Measurements from ENCODE around the gene RING1. TPM values are rescaled to one million over a fixed set of nuclear protein-coding genes. Genes with fewer than 3 reads are reported as not detected.

RING1 gene
- total RNA-seq, 4 donors from 2014 or later = 15.0 to 25.3 (median 20.6) TPM

DNA sequence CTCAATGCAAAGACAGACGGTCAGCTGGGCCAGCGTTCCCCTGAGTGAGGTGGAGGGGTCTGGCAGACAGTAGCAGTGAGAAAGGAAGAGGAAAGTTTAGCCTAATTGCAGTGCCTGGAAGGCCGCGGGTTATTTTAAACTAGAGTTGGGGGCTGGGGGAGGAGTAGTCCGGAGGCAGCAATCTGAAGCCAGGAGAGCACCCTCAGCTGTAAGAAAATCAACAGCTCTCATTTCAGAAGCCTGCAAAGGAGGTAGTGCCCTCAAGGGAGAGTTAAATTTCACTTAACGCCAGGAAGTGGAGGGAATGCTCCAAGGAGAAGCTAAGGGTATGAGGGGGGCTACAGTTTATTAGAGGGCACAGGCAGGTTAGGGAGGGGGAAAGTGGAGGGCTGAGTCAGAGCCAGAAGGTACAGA lies 26.9 kb downstream of the RING1 start:
- TF ChIP-seq, protein P1, sequence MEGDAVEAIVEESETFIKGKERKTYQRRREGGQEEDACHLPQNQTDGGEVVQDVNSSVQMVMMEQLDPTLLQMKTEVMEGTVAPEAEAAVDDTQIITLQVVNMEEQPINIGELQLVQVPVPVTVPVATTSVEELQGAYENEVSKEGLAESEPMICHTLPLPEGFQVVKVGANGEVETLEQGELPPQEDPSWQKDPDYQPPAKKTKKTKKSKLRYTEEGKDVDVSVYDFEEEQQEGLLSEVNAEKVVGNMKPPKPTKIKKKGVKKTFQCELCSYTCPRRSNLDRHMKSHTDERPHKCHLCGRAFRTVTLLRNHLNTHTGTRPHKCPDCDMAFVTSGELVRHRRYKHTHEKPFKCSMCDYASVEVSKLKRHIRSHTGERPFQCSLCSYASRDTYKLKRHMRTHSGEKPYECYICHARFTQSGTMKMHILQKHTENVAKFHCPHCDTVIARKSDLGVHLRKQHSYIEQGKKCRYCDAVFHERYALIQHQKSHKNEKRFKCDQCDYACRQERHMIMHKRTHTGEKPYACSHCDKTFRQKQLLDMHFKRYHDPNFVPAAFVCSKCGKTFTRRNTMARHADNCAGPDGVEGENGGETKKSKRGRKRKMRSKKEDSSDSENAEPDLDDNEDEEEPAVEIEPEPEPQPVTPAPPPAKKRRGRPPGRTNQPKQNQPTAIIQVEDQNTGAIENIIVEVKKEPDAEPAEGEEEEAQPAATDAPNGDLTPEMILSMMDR (IDR thresholded peaks at IDR 0.05) = no peak
- TF ChIP-seq EP300 (IDR thresholded peaks at IDR 0.05) (no peak), POLR2AphosphoS5 (IDR thresholded peaks at IDR 0.05) (no peak), POLR2A (IDR thresholded peaks at IDR 0.05; ENCODE audit: low read depth) (no peak)
- intact Hi-C loops (cut with DNase I) = no loop called here
- no peak overlapping the region for H3K27ac ChIP-seq (replicated peaks in 1 of 4)
- H3K9me3 ChIP-seq = no peaks in the 10 kb centered on the region
- H3K4me1 ChIP-seq = no peaks in the 10 kb centered on the region
- H3K4me3 ChIP-seq = no peak overlapping the region
- DNase-seq (ENCODE audit: extremely low spot score) = no peak
- H3K36me3 ChIP-seq = no peaks in the 10 kb centered on the region
- peaks cover 0 to 58% (median 5%) of the 10 kb centered on the region in 4 donors for H3K27me3 ChIP-seq
- 13% methylated on average over 6 of the region's 6 CpGs for WGBS

DNA sequence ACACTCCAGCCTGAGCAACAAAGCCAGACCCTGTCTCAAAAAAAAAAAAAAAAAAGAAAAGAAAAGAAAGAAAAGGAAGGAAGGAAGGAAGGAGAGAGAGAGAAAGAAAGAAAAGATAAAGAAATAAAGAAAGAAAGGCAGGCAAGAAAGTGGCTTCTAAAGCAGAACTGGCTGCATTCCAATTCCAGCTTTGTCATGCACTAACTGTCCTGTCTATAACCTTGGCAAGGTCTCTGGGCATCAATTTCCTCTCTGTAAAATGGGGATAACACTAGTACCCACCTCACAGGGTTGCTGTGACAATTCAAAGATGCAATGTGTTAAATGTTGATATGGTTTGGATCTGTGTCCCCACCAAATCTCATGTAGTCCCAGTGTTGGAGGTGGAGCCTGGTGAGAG lies 28.0 kb downstream of the RING1 start:
- no peak for TF ChIP-seq EP300 (IDR thresholded peaks at IDR 0.05)
- TF ChIP-seq POLR2AphosphoS5 (IDR thresholded peaks at IDR 0.05) = no peak
- TF ChIP-seq POLR2A (IDR thresholded peaks at IDR 0.05; ENCODE audit: low read depth) = no peak
- TF ChIP-seq, protein P1 (IDR thresholded peaks at IDR 0.05) = no peak
- Histone ChIP-seq H3K4me3 (no peak overlapping the region), H3K36me3 (no peaks in the 10 kb centered on the region), H3K27ac (replicated peaks in 1 of 4) (no peak overlapping the region), H3K9me3 (no peaks in the 10 kb centered on the region), H3K27me3 (peaks cover 0 to 69% (median 5%) of the 10 kb centered on the region in 4 donors), H3K4me1 (no peaks in the 10 kb centered on the region)
- DNase-seq (ENCODE audit: extremely low spot score) = no peak
- intact Hi-C loops (cut with DNase I) = no loop called here

DNA sequence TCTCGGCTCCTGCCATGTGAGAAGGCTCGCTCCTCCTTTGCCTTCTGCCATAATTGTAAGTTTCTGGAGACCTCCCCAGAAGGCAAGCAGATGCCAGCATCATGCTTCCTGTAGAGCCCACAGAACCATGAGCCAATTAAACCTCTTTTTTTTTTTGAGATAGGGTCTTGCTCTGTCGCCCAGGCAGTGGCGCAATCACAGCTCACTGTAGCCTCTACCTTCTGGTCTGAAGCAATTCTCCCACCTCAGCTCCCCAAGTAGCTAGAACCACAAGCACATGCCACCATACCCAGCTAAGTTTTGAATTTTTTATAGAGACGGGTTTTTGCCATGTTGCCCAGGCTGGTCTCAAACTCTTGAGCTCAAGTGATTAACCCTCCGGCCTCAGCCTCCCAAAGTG lies 28.6 kb downstream of the RING1 start:
- peaks cover 0 to 71% (median 5%) of the 10 kb centered on the region in 4 donors for H3K27me3 ChIP-seq
- 79% methylated on average over 6 of the region's 6 CpGs for WGBS
- TF ChIP-seq EP300 (IDR thresholded peaks at IDR 0.05) (no peak), POLR2AphosphoS5 (IDR thresholded peaks at IDR 0.05) (no peak)
- no peaks in the 10 kb centered on the region for H3K36me3 ChIP-seq
- no peaks in the 10 kb centered on the region for H3K4me1 ChIP-seq
- no peaks in the 10 kb centered on the region for H3K9me3 ChIP-seq
- H3K4me3 ChIP-seq = no peak overlapping the region
- no peak overlapping the region for H3K27ac ChIP-seq (replicated peaks in 1 of 4)
- intact Hi-C loops (cut with DNase I) = no loop called here
- no peak for DNase-seq (ENCODE audit: extremely low spot score)

DNA sequence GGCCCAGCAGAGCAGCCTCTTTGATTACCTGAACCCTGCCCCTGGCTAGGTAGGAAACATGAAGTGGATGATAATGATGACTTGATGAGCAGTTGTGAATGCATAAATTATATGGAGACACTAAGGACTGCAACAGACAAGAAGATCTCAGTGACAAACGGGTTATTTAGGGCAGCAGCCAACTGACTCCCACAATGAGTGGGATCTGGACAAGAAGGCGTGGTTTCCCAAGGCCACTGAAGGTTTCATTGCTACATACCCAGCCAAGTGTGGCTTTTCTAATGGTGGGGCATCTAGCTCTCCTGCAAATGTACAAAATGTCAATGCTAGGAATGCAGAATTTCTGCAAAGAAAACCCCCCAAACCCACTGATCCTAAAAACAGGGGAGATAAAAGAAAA lies 29.4 kb downstream of the RING1 start:
- Histone ChIP-seq H3K27ac (replicated peaks in 1 of 4) (no peak overlapping the region), H3K27me3 (peaks cover 0 to 70% (median 5%) of the 10 kb centered on the region in 4 donors), H3K36me3 (no peaks in the 10 kb centered on the region), H3K9me3 (no peaks in the 10 kb centered on the region), H3K4me3 (no peak overlapping the region), H3K4me1 (no peaks in the 10 kb centered on the region)
- DNase-seq (ENCODE audit: extremely low spot score) = no peak
- intact Hi-C loops (cut with DNase I) = no loop called here
- WGBS = 50% methylated on average over 2 of the region's 2 CpGs
- TF ChIP-seq POLR2A (IDR thresholded peaks at IDR 0.05; ENCODE audit: low read depth) = no peak
- no peak for TF ChIP-seq EP300 (IDR thresholded peaks at IDR 0.05)
- TF ChIP-seq, protein P1 (IDR thresholded peaks at IDR 0.05) = no peak
- TF ChIP-seq POLR2AphosphoS5 (IDR thresholded peaks at IDR 0.05) = no peak

DNA sequence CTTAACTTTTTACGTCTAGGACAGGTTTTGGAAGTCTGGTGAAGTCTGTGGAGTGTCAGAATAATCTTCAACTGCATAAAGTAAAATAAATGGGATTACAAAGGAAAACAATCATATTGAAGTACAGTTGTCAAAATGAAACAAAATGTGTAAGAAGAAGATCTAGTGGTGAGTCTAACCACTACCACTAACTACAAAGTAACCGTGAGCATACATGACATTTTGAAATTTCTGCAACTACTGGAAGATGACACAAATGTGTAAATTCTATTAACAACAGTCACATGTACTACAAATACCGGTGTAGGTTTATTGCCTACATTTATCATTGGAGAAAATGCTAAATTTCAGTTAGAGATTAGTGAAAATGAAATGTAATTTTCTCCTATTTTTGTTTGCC lies 33.7 kb downstream of the RING1 start:
- no peaks in the 10 kb centered on the region for H3K9me3 ChIP-seq
- no peak overlapping the region for H3K27ac ChIP-seq (replicated peaks in 1 of 4)
- H3K4me1 ChIP-seq = no peaks in the 10 kb centered on the region
- no peak for TF ChIP-seq POLR2AphosphoS5 (IDR thresholded peaks at IDR 0.05)
- no peak for TF ChIP-seq EP300 (IDR thresholded peaks at IDR 0.05)
- no peak for TF ChIP-seq POLR2A (IDR thresholded peaks at IDR 0.05; ENCODE audit: low read depth)
- TF ChIP-seq, protein P1 (IDR thresholded peaks at IDR 0.05) = no peak
- no peak overlapping the region for H3K4me3 ChIP-seq
- peaks cover 0 to 45% (median 0%) of the 10 kb centered on the region in 4 donors for H3K27me3 ChIP-seq
- H3K36me3 ChIP-seq = no peaks in the 10 kb centered on the region
- no peak for DNase-seq (ENCODE audit: extremely low spot score)
- intact Hi-C loops (cut with DNase I) = no loop called here
- 62% methylated on average over 3 of the region's 3 CpGs for WGBS
